ENCODE measurements around the gene ITGB3. TPM values are rescaled to one million over a fixed set of nuclear protein-coding genes. Genes with fewer than 3 reads are reported as not detected.

ITGB3 gene
- total RNA-seq, 4 donors from 2014 or later: 48.6 to 61.5 (median 54.9) TPM

DNA sequence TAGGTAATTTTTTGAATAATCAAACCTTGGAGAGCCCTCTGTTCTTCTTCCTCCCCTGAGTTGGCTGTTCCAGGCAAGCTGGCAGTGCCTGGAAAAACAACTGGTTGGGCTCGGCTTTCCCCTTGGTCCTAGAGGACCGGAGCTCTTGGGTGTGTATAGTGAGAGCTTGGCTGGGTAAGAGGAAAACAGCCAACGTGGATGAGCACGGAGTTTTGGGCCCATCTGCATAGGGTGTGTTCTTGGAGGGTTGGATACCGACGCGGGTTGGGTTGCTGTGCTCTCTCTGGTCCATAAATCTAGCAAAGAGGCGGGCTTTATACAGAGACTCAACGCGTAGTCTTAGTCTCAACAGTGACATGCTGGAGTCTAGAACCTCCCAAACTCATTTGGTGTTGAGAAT lies 23.2 kb downstream of the ITGB3 start:
- TF ChIP-seq EP300 (IDR thresholded peaks at IDR 0.05) (no peak), POLR2AphosphoS5 (IDR thresholded peaks at IDR 0.05) (peak; percentile 60 to 72)
- no peaks in the 10 kb centered on the region for H3K36me3 ChIP-seq
- no peaks in the 10 kb centered on the region for H3K27me3 ChIP-seq
- peak overlapping the region; percentile 89 to 95 (median 91) for H3K27ac ChIP-seq (replicated peaks in 1 of 4)
- H3K9me3 ChIP-seq: no peaks in the 10 kb centered on the region
- no peak overlapping the region for H3K4me3 ChIP-seq
- WGBS: 43% methylated on average over 10 of the region's 10 CpGs
- DNase-seq (ENCODE audit: extremely low spot score): no peak
- H3K4me1 ChIP-seq: peaks cover 66 to 85% (median 79%) of the 10 kb centered on the region in 4 donors
- intact Hi-C loops (cut with DNase I): no loop called here

DNA sequence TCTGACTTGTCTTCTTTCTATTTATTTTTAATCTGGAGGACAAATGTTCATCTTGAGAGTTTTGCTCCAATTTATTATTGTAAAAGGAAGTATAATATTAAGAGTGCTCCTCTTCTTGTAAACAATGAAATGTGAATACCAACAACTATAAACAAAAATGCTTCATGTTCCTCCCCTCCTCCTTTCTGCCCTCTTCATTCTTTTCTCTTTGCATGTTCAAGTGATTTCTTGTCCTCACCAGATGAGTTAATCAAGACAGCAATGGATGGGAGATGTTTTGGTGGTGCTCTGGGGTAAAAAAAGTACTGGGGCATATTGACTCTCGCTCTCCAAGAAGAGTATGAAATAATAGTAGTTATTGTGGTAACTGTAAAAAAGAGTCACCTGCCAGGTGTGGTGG lies 24.3 kb downstream of the ITGB3 start:
- intact Hi-C loops (cut with DNase I): no loop called here
- DNase-seq (ENCODE audit: extremely low spot score): no peak
- H3K27ac ChIP-seq (replicated peaks in 1 of 4): peak overlapping the region; percentile 89 to 95 (median 91)
- H3K27me3 ChIP-seq: no peaks in the 10 kb centered on the region
- no peaks in the 10 kb centered on the region for H3K9me3 ChIP-seq
- TF ChIP-seq POLR2AphosphoS5 (IDR thresholded peaks at IDR 0.05) (no peak), EP300 (IDR thresholded peaks at IDR 0.05) (no peak), POLR2A (IDR thresholded peaks at IDR 0.05; ENCODE audit: low read depth) (no peak)
- TF ChIP-seq, protein P1, sequence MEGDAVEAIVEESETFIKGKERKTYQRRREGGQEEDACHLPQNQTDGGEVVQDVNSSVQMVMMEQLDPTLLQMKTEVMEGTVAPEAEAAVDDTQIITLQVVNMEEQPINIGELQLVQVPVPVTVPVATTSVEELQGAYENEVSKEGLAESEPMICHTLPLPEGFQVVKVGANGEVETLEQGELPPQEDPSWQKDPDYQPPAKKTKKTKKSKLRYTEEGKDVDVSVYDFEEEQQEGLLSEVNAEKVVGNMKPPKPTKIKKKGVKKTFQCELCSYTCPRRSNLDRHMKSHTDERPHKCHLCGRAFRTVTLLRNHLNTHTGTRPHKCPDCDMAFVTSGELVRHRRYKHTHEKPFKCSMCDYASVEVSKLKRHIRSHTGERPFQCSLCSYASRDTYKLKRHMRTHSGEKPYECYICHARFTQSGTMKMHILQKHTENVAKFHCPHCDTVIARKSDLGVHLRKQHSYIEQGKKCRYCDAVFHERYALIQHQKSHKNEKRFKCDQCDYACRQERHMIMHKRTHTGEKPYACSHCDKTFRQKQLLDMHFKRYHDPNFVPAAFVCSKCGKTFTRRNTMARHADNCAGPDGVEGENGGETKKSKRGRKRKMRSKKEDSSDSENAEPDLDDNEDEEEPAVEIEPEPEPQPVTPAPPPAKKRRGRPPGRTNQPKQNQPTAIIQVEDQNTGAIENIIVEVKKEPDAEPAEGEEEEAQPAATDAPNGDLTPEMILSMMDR (IDR thresholded peaks at IDR 0.05): no peak
- H3K4me1 ChIP-seq: peaks cover 66 to 85% (median 79%) of the 10 kb centered on the region in 4 donors
- 96% methylated on average over 1 of the region's 1 CpG for WGBS
- no peak overlapping the region for H3K4me3 ChIP-seq
- H3K36me3 ChIP-seq: no peaks in the 10 kb centered on the region

DNA sequence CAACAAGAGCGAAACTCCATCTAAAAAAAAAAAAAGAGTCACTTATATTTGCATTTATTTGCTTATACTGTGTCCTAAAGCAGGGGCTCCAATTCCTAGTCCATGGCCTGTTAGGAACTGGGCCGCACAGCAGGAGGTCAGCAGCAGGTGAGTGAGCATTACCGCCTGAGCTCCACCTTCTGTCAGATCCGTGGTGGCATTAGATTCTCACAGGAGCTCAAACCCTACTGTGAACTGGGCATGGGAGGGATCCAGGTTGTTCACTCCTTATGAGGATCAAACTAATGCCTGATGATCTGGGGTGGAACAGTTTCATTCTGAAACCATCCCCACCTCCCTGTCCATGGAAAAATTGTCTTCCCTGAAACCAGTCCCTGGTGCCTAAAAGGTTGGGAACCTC lies 24.9 kb downstream of the ITGB3 start:
- TF ChIP-seq POLR2AphosphoS5 (IDR thresholded peaks at IDR 0.05) (no peak), POLR2A (IDR thresholded peaks at IDR 0.05; ENCODE audit: low read depth) (no peak), EP300 (IDR thresholded peaks at IDR 0.05) (no peak)
- TF ChIP-seq, protein P1 (IDR thresholded peaks at IDR 0.05): no peak
- H3K9me3 ChIP-seq: no peaks in the 10 kb centered on the region
- no peak overlapping the region for H3K4me3 ChIP-seq
- DNase-seq (ENCODE audit: extremely low spot score): no peak
- intact Hi-C loops (cut with DNase I): no loop called here
- peaks cover 66 to 80% (median 77%) of the 10 kb centered on the region in 4 donors for H3K4me1 ChIP-seq
- H3K27ac ChIP-seq (replicated peaks in 1 of 4): peak overlapping the region; percentile 89 to 95 (median 91)
- WGBS: 92% methylated on average over 4 of the region's 4 CpGs
- peaks cover 0 to 5% (median 0%) of the 10 kb centered on the region in 4 donors for H3K36me3 ChIP-seq
- H3K27me3 ChIP-seq: no peaks in the 10 kb centered on the region

DNA sequence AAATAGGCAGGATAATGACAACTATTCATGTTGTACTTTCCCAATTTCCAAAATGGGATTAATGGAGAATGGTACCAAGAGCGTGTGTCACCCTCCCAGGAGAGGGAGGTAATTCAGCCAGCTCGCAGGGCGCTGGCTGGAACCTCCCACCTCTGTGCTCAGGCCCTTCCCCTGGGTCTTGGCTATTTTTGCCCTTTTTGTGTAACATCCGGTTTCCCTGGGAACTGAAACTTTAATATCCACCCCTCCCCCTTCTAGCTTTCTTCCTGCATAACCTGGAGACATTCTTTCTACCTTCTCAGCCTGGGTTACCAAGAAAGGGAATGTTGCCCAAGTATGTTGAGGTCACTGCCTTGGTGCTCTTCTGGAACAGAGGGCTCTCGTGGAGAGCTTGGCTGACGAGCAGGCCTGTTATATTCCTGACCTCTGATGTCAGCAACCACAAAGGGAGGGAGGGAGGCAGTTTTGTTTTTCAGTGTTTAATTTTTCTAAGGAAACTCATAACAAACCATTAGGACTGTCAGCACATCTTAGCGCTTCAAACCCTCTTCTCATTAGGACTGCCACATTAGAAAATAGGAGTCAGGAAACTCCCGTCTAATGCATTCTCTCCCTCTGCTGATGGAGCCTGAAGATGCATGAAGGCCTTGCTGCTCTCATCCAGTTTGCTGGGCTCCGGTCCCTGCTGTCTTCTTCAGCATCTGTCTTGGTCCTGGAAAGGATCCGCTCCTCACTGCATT lies 25.6 kb downstream of the ITGB3 start:
- Histone ChIP-seq H3K27me3 (no peaks in the 10 kb centered on the region), H3K4me3 (peak overlapping the region in 1 of 4 donors; percentile 17), H3K27ac (replicated peaks in 1 of 4) (peak overlapping the region; percentile 89 to 95 (median 91)), H3K36me3 (peaks cover 0 to 10% (median 0%) of the 10 kb centered on the region in 4 donors), H3K9me3 (no peaks in the 10 kb centered on the region), H3K4me1 (peaks cover 66 to 75% (median 71%) of the 10 kb centered on the region in 4 donors)
- intact Hi-C loops (cut with DNase I): no loop called here
- no peak for DNase-seq (ENCODE audit: extremely low spot score)
- 22% methylated on average over 9 of the region's 10 CpGs for WGBS
- TF ChIP-seq, protein P1 (IDR thresholded peaks at IDR 0.05): peak; percentile 17 to 33 (median 30)
- TF ChIP-seq POLR2AphosphoS5 (IDR thresholded peaks at IDR 0.05) (peak; percentile 83 to 86), POLR2A (IDR thresholded peaks at IDR 0.05; ENCODE audit: low read depth) (no peak), EP300 (IDR thresholded peaks at IDR 0.05) (peak; percentile 84)

DNA sequence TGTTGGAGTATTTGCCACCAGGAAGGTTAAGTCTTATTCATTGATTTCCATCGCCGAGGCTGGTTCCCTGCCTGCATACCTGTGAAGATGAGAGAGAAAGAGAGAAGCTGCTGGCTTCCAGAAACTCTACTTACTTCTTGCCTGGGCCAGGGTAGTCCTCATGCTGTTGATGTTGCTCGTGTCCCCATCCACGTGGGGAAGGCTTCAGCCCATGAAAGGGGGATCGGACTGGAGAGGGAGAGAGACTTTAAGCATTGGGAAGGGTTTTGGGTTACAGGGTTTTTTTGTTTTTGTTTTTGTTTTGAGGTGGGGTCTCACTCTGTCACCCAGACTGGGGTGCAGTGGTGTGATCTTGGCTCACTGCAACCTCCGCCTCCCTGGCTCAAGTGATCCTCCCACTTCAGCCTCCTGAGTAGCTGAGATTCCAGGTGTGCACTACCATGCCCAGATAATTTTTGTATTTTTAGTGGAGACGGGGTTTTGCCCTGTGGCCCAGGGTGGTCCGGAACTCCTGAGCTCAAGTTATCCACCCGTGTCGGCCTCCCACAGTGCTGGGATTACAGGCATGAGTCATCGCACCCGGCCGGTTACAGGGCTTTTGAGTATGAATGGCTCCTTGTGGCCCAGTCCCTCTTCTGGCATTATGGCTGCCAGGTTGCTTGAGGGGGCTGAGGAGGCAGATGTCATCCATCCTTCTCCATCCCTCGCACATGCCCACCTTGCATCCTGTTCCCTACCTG lies 26.6 kb downstream of the ITGB3 start:
- DNase-seq (ENCODE audit: extremely low spot score): no peak
- WGBS: 80% methylated on average over 11 of the region's 14 CpGs
- no peaks in the 10 kb centered on the region for H3K9me3 ChIP-seq
- no peaks in the 10 kb centered on the region for H3K27me3 ChIP-seq
- peak overlapping the region; percentile 89 to 95 (median 91) for H3K27ac ChIP-seq (replicated peaks in 1 of 4)
- H3K4me1 ChIP-seq: peaks cover 57 to 65% (median 61%) of the 10 kb centered on the region in 4 donors
- peaks cover 0 to 20% (median 2%) of the 10 kb centered on the region in 4 donors for H3K36me3 ChIP-seq
- TF ChIP-seq EP300 (IDR thresholded peaks at IDR 0.05) (no peak), POLR2AphosphoS5 (IDR thresholded peaks at IDR 0.05) (no peak), POLR2A (IDR thresholded peaks at IDR 0.05; ENCODE audit: low read depth) (no peak)
- TF ChIP-seq, protein P1 (IDR thresholded peaks at IDR 0.05): no peak
- H3K4me3 ChIP-seq: no peak overlapping the region
- intact Hi-C loops (cut with DNase I): no loop called here

Measured in esophagus muscularis mucosa (tissue), 4 donors.